IPS DF 4.7 (cell line): ENCODE data around the gene SIM1.

ENCODE experiments used
- DNase-seq: peaks from one replicate; pipeline ENCODE4 v3.0.0-alpha.2; 2013; ENCODE audit warnings: low spot score; ENCODE audit errors: extremely low read depth

Gene SIM1

GRCh38 chr6:100470422-100471120 is 5.8 kb upstream of the SIM1 start:
- DNase-seq = no peak

GRCh38 chr6:100469101-100469859 is 4.6 kb upstream of the SIM1 start:
- DNase-seq = no peak

GRCh38 chr6:100468016-100468622 is 3.4 kb upstream of the SIM1 start:
- no peak for DNase-seq

GRCh38 chr6:100467129-100468015 is 2.7 kb upstream of the SIM1 start:
- no peak for DNase-seq

- no peak for DNase-seq
Measured at GRCh38 chr6:100466410-100467128, 1.8 kb upstream of the SIM1 start.

- no peak for DNase-seq
Measured at GRCh38 chr6:100465701-100466409, 1.1 kb upstream of the SIM1 start.

GRCh38 chr6:100464162-100464851 is 414 bp downstream of the SIM1 start:
- DNase-seq = no peak

GRCh38 chr6:100463630-100464161 is 1.0 kb downstream of the SIM1 start:
- no peak for DNase-seq

- DNase-seq = no peak
Measured at GRCh38 chr6:100462706-100463629, 1.8 kb downstream of the SIM1 start.

GRCh38 chr6:100461917-100462705 is 2.6 kb downstream of the SIM1 start:
- no peak for DNase-seq

- no peak for DNase-seq
Measured at GRCh38 chr6:100461278-100461916, 3.3 kb downstream of the SIM1 start.

GRCh38 chr6:100460650-100461204 is 4.0 kb downstream of the SIM1 start:
- DNase-seq = no peak

GRCh38 chr6:100459592-100460184 is 5.0 kb downstream of the SIM1 start:
- no peak for DNase-seq

GRCh38 chr6:100458841-100459591 is 5.7 kb downstream of the SIM1 start:
- no peak for DNase-seq

- no peak for DNase-seq
Measured at GRCh38 chr6:100457311-100457990, 7.3 kb downstream of the SIM1 start.
